Embryonic facial prominence (tissue), 1 donor: ENCODE results near the gene TNNC2.
"Not testable (repeated sequence)": the region's sequence is repeated elsewhere in the genome, so short reads cannot be mapped to it uniquely, and the experiment has no call there.

Source experiments
- DNase-seq: peaks from one replicate; pipeline ENCODE4 v3.0.0-alpha.2; 2016; ENCODE audit errors: extremely low spot score

TNNC2 gene

GRCh38 chr20:45827030-45827652, at the start of gene TNNC2:
TSS of gene TNNC2 (minus strand) at chr20:45827312. CDS start at chr20:45827248, 64 bp downstream.
- DNase-seq: no peak

GRCh38 chr20:45874576-45874975, 47.5 kb upstream of the TNNC2 start:
- DNase-seq: no peak

- DNase-seq: not testable (repeated sequence)
These were observed 47.0 kb upstream of the TNNC2 start for GRCh38 chr20:45874104-45874481.

GRCh38 chr20:45873409-45874103, 46.4 kb upstream of the TNNC2 start:
- no peak for DNase-seq

- no peak for DNase-seq
These were observed 45.5 kb upstream of the TNNC2 start for GRCh38 chr20:45872626-45873025.

- no peak for DNase-seq
These were observed 40.7 kb upstream of the TNNC2 start for GRCh38 chr20:45867819-45868176.

- no peak for DNase-seq
These were observed 40.2 kb upstream of the TNNC2 start for GRCh38 chr20:45867136-45867818.

GRCh38 chr20:45866454-45866853, 39.3 kb upstream of the TNNC2 start:
- no peak for DNase-seq

- DNase-seq: no peak
These were observed 36.7 kb upstream of the TNNC2 start for GRCh38 chr20:45863543-45864470.

GRCh38 chr20:45861221-45862075, 34.3 kb upstream of the TNNC2 start:
- no peak for DNase-seq

GRCh38 chr20:45860560-45861220, 33.6 kb upstream of the TNNC2 start:
- DNase-seq: no peak

- DNase-seq: no peak
These were observed 32.8 kb upstream of the TNNC2 start for GRCh38 chr20:45859916-45860315.

- DNase-seq: no peak
These were observed 30.7 kb upstream of the TNNC2 start for GRCh38 chr20:45857882-45858216.

GRCh38 chr20:45857114-45857881, 30.2 kb upstream of the TNNC2 start, which contains the start of the genes ACOT8 and ZSWIM3:
TSS of gene ACOT8 (minus strand) at chr20:45857392. CDS start at chr20:45857315, 77 bp downstream.
TSS of gene ZSWIM3 (plus strand) at chr20:45857614. CDS start at chr20:45857826, 212 bp downstream.
- peak; percentile 98 for DNase-seq

- DNase-seq: no peak
These were observed 26.4 kb upstream of the TNNC2 start for GRCh38 chr20:45853484-45853883.

- no peak for DNase-seq
These were observed 25.2 kb upstream of the TNNC2 start for GRCh38 chr20:45852326-45852725.

GRCh38 chr20:45851501-45851900, 24.4 kb upstream of the TNNC2 start:
- DNase-seq: no peak

- no peak for DNase-seq
These were observed 23.8 kb upstream of the TNNC2 start for GRCh38 chr20:45850926-45851325.

- no peak for DNase-seq
These were observed 23.1 kb upstream of the TNNC2 start for GRCh38 chr20:45850238-45850637.
